Loucy (cell line): Measurements from ENCODE around the gene TMEM272.

ENCODE experiments used
- H2AFZ ChIP-seq: fragments of 200-600 bp; sonication (generic); 2 replicates; pipeline ENCODE4 v1.6.0; 2016; ENCODE audit warnings: antibody characterized with exemption, mild to moderate bottlenecking, low read length, moderate library complexity
- H3F3A ChIP-seq: fragments of 200-600 bp; 2 replicates; pipeline ENCODE4 v1.6.0; 2016; ENCODE audit warnings: antibody characterized with exemption, low read depth, mild to moderate bottlenecking
- H3K27me3 ChIP-seq: fragments of 200-600 bp; sonication (generic); 2 replicates; pipeline ENCODE4 v1.6.1; 2014; ENCODE audit warnings: low read length, mild to moderate bottlenecking; ENCODE audit not compliant: insufficient read depth, poor library complexity, severe bottlenecking
- H3K36me3 ChIP-seq: fragments of 200-600 bp; sonication (generic); 2 replicates; pipeline ENCODE4 v1.6.1; 2016; ENCODE audit warnings: low read length; ENCODE audit not compliant: insufficient read depth
- H3K4me1 ChIP-seq: fragments of 200-600 bp; sonication (generic); 2 replicates; pipeline ENCODE4 v1.5.1; 2014; ENCODE audit warnings: low read length, mild to moderate bottlenecking; ENCODE audit not compliant: insufficient read depth, poor library complexity, severe bottlenecking
- H3K4me2 ChIP-seq: fragments of 200-600 bp; sonication (generic); 2 replicates; pipeline ENCODE4 v1.6.0; 2014; ENCODE audit warnings: antibody characterized with exemption, low read length, low read depth, mild to moderate bottlenecking; ENCODE audit not compliant: poor library complexity, severe bottlenecking
- H3K4me3 ChIP-seq: fragments of 200-600 bp; sonication (generic); 2 replicates; pipeline ENCODE4 v1.5.1; 2014; ENCODE audit warnings: low read length, mild to moderate bottlenecking, mixed read lengths; ENCODE audit not compliant: poor library complexity, severe bottlenecking
- H3K79me2 ChIP-seq: fragments of 200-600 bp; sonication (generic); 2 replicates; pipeline ENCODE4 v1.6.1; 2014; ENCODE audit warnings: low read length; ENCODE audit not compliant: insufficient read depth
- H3K9ac ChIP-seq: fragments of 200-600 bp; sonication (generic); 2 replicates; pipeline ENCODE4 v1.6.0; 2014; ENCODE audit warnings: mild to moderate bottlenecking, low read depth, low read length, moderate library complexity; ENCODE audit not compliant: poor library complexity, severe bottlenecking
- H3K9me2 ChIP-seq: fragments of 200-600 bp; sonication (generic); replicated peaks from 2 replicates; pipeline ENCODE4 v1.6.1; 2016; ENCODE audit warnings: low read depth, low read length, mixed read lengths
- H3K9me3 ChIP-seq: fragments of 200-600 bp; sonication (generic); 2 replicates; pipeline ENCODE4 v1.6.1; 2014; ENCODE audit warnings: mild to moderate bottlenecking, antibody characterized with exemption, low read length, low read depth; ENCODE audit not compliant: insufficient read depth
- H4K20me1 ChIP-seq: fragments of 200-600 bp; sonication (generic); 2 replicates; pipeline ENCODE4 v1.6.0; 2014; ENCODE audit warnings: antibody characterized with exemption, low read length, mild to moderate bottlenecking; ENCODE audit not compliant: insufficient read depth, poor library complexity, severe bottlenecking
- CTCF ChIP-seq: fragments of 200-600 bp; sonication (generic); conservative IDR thresholded peaks from 2 replicates; pipeline ENCODE4 v1.5.1; 2014; ENCODE audit warnings: mild to moderate bottlenecking, antibody characterized with exemption, low read length
- EZH2phosphoT487 ChIP-seq: fragments of 200-600 bp; IDR thresholded peaks from 2 replicates; pipeline ENCODE4 v1.6.1; 2018; ENCODE audit warnings: antibody characterized with exemption, mild to moderate bottlenecking, moderate library complexity, borderline replicate concordance

TMEM272 gene

GRCh38 chr13:51795419-51795818, 49.6 kb downstream of the TMEM272 start:
- Histone ChIP-seq H4K20me1 (no peaks in the 10 kb centered on the region), H3K4me3 (no peak overlapping the region), H3K9me2 (no peaks in the 10 kb centered on the region), H3K9me3 (no peaks in the 10 kb centered on the region), H3K36me3 (no peaks in the 10 kb centered on the region), H3K9ac (no peak overlapping the region), H3K27me3 (no peaks in the 10 kb centered on the region), H3K4me2 (no peak overlapping the region), H3K4me1 (peaks cover 12% of the 10 kb centered on the region), H3F3A (no peaks in the 10 kb centered on the region), H2AFZ (no peak overlapping the region), H3K79me2 (no peaks in the 10 kb centered on the region)
- no peak for TF ChIP-seq EZH2phosphoT487
- TF ChIP-seq CTCF = no peak

GRCh38 chr13:51794964-51795363, 50.0 kb downstream of the TMEM272 start:
- Histone ChIP-seq H3F3A (no peaks in the 10 kb centered on the region), H4K20me1 (no peaks in the 10 kb centered on the region), H3K36me3 (no peaks in the 10 kb centered on the region), H3K9me2 (no peaks in the 10 kb centered on the region), H3K4me2 (no peak overlapping the region), H3K79me2 (no peaks in the 10 kb centered on the region), H3K4me3 (no peak overlapping the region), H3K27me3 (no peaks in the 10 kb centered on the region), H2AFZ (no peak overlapping the region), H3K4me1 (peaks cover 12% of the 10 kb centered on the region), H3K9me3 (no peaks in the 10 kb centered on the region), H3K9ac (no peak overlapping the region)
- TF ChIP-seq CTCF (no peak), EZH2phosphoT487 (no peak)

GRCh38 chr13:51793570-51794271, 51.3 kb downstream of the TMEM272 start:
- Histone ChIP-seq H3K36me3 (no peaks in the 10 kb centered on the region), H3K4me3 (no peak overlapping the region), H3K9me2 (no peaks in the 10 kb centered on the region), H3K9me3 (no peaks in the 10 kb centered on the region), H3K79me2 (no peaks in the 10 kb centered on the region), H3K9ac (no peak overlapping the region), H3K4me1 (peaks cover 12% of the 10 kb centered on the region), H3F3A (no peaks in the 10 kb centered on the region), H3K4me2 (no peak overlapping the region), H3K27me3 (no peaks in the 10 kb centered on the region), H4K20me1 (no peaks in the 10 kb centered on the region), H2AFZ (peak overlapping the region; percentile 20; the same call in 1 of the 2 replicates)
- TF ChIP-seq CTCF = no peak
- no peak for TF ChIP-seq EZH2phosphoT487
